AG09309 (cell line): ENCODE data around the gene ARHGEF39.

ENCODE experiments used
- DNase-seq: peaks from one replicate; pipeline ENCODE4 v3.0.0-alpha.2; 2010; ENCODE audit warnings: low read depth
- H3K4me3 ChIP-seq: 2 replicates; pipeline ENCODE4 v1.5.1; 2011; ENCODE audit warnings: mild to moderate bottlenecking, low read depth, low read length, moderate library complexity; ENCODE audit not compliant: control insufficient read depth
- CTCF ChIP-seq: IDR thresholded peaks from 2 replicates; pipeline ENCODE4 v1.5.1; 2011; ENCODE audit warnings: mild to moderate bottlenecking, low read depth, low read length, inconsistent platforms; ENCODE audit not compliant: insufficient read depth, control insufficient read depth; ENCODE audit errors: missing control alignments

Gene ARHGEF39

GRCh38 chr9:35611230-35611797 is 53.7 kb downstream of the ARHGEF39 start:
- DNase-seq, result no peak
- TF ChIP-seq CTCF, result peak; percentile 76
- no peak overlapping the region for H3K4me3 ChIP-seq

- no peak for TF ChIP-seq CTCF
- no peak overlapping the region for H3K4me3 ChIP-seq
- no peak for DNase-seq
Observed at GRCh38 chr9:35609820-35610163, 55.2 kb downstream of the ARHGEF39 start.
